ENCODE measurements around the gene CIB1. TPM values are rescaled to one million over a fixed set of nuclear protein-coding genes. Genes with fewer than 3 reads are reported as not detected.

CIB1 gene
- total RNA-seq, 4 donors from 2014 or later: 15.5 to 43.4 (median 30.7) TPM

GRCh38 chr15:90225504-90226234, 8.1 kb downstream of the CIB1 start:
- Histone ChIP-seq H3K27me3 (no peaks in the 10 kb centered on the region), H3K4me1 (peaks cover 14 to 18% of the 10 kb centered on the region in 2 donors), H3K9me3 (no peaks in the 10 kb centered on the region), H3K4me3 (no peak overlapping the region), H3K36me3 (peaks cover 0 to 56% of the 10 kb centered on the region in 2 donors), H3K27ac (no peak overlapping the region)
- intact Hi-C loops (cut with DNase I; ENCODE audit: low total_unique reads) (loop anchor here (10.0 kb wide), 1 partner anchor 461 kb away; no protein-coding TSS in a partner anchor), in situ Hi-C loops (cut with MboI; ENCODE audit: low sequenced_read_pairs in 4 of 4) (no loop called here)
- DNase-seq (no peak), ATAC-seq (no peak)
- no peak for TF ChIP-seq CTCF (IDR thresholded peaks at IDR 0.05 in 4 of 5, conservative IDR thresholded peaks at IDR 0.05 in 1 of 5)
- TF ChIP-seq POLR2A (IDR thresholded peaks at IDR 0.05): no peak

GRCh38 chr15:90225047-90225446, 8.7 kb downstream of the CIB1 start:
- ATAC-seq: no peak
- H3K4me1 ChIP-seq: peaks cover 9 to 11% of the 10 kb centered on the region in 2 donors

GRCh38 chr15:90223441-90224165, 10.1 kb downstream of the CIB1 start:
- Histone ChIP-seq H3K4me3 (no peak overlapping the region), H3K4me1 (peaks cover 6 to 9% of the 10 kb centered on the region in 2 donors), H3K9me3 (no peaks in the 10 kb centered on the region), H3K36me3 (peaks cover 0 to 37% of the 10 kb centered on the region in 2 donors), H3K27ac (no peak overlapping the region), H3K27me3 (no peaks in the 10 kb centered on the region)
- ATAC-seq: no peak
- TF ChIP-seq POLR2A (IDR thresholded peaks at IDR 0.05) (no peak), CTCF (IDR thresholded peaks at IDR 0.05 in 4 of 5, conservative IDR thresholded peaks at IDR 0.05 in 1 of 5) (no peak)
- in situ Hi-C loops (cut with MboI; ENCODE audit: low sequenced_read_pairs in 4 of 4) (loop anchor here in 1 of 4 donors (25.0 kb wide), 1 partner anchor 311 kb away; the partner anchor contains the start of gene ARPIN), intact Hi-C loops (cut with DNase I; ENCODE audit: low total_unique reads) (loop anchor here (10.0 kb wide), 1 partner anchor 459 kb away; no protein-coding TSS in a partner anchor)
- DNase-seq: no peak

More at GRCh38 chr15:90225047-90225446, 8.7 kb downstream of the CIB1 start:
- in situ Hi-C loops (cut with MboI; ENCODE audit: low sequenced_read_pairs in 4 of 4) (no loop called here), intact Hi-C loops (cut with DNase I; ENCODE audit: low total_unique reads) (loop anchor here (10.0 kb wide), 1 partner anchor 460 kb away; no protein-coding TSS in a partner anchor)
- TF ChIP-seq POLR2A (IDR thresholded peaks at IDR 0.05) (no peak), CTCF (IDR thresholded peaks at IDR 0.05 in 4 of 5, conservative IDR thresholded peaks at IDR 0.05 in 1 of 5) (no peak)
- H3K9me3 ChIP-seq: no peaks in the 10 kb centered on the region
- H3K4me3 ChIP-seq: no peak overlapping the region
- H3K27me3 ChIP-seq: no peaks in the 10 kb centered on the region
- H3K27ac ChIP-seq: no peak overlapping the region
- DNase-seq: no peak
- peaks cover 0 to 50% of the 10 kb centered on the region in 2 donors for H3K36me3 ChIP-seq

- Histone ChIP-seq H3K27ac (no peak overlapping the region), H3K36me3 (peaks cover 0 to 28% of the 10 kb centered on the region in 2 donors), H3K9me3 (no peaks in the 10 kb centered on the region), H3K27me3 (no peaks in the 10 kb centered on the region), H3K4me3 (no peak overlapping the region), H3K4me1 (peaks cover 6 to 9% of the 10 kb centered on the region in 2 donors)
- ATAC-seq (no peak), DNase-seq (no peak)
- intact Hi-C loops (cut with DNase I; ENCODE audit: low total_unique reads): loop anchor here (10.0 kb wide), 1 partner anchor 458 kb away; no protein-coding TSS in a partner anchor
- no peak for TF ChIP-seq POLR2A (IDR thresholded peaks at IDR 0.05)
- no peak for TF ChIP-seq CTCF (IDR thresholded peaks at IDR 0.05 in 4 of 5, conservative IDR thresholded peaks at IDR 0.05 in 1 of 5)
- in situ Hi-C loops (cut with MboI; ENCODE audit: low sequenced_read_pairs in 4 of 4): loop anchor here in 1 of 4 donors (25.0 kb wide), 1 partner anchor 310 kb away; the partner anchor contains the start of gene ARPIN
Observed at GRCh38 chr15:90222547-90222946, 11.2 kb downstream of the CIB1 start.

All from gastrocnemius medialis (tissue), 4 donors.